Activated CD4-positive, alpha-beta T cell treated with anti-CD3 and anti-CD28 coated beads for 36 hours (primary cell): ENCODE measurements around the gene ZIC1. TPM values are rescaled to one million over a fixed set of nuclear protein-coding genes. Genes with fewer than 3 reads are reported as not detected.

Experiments used
- ATAC-seq: fragments of 200-7000 bp; cut with Tn5 transposase; one replicate; pipeline ENCODE4 v1.10.0; 2021; ENCODE audit warnings: mild to moderate bottlenecking, moderate library complexity
- CTCF ChIA-PET: fragments of 350-600 bp; sonication (Branson Sonifier 250); formaldehyde crosslinking; loops from one replicate; lab custom pipeline; 2021; ENCODE audit warnings: antibody characterized with exemption; lab: Charles Lee
- POLR2A ChIA-PET: fragments of 350-600 bp; sonication (Branson Sonifier 250); formaldehyde crosslinking; loops from one replicate; lab custom pipeline; 2021; ENCODE audit warnings: antibody characterized with exemption, inconsistent platforms; lab: Charles Lee
- DNase-seq: peaks from one replicate; pipeline ENCODE4 v3.0.0-alpha.2; 2020
- H3K27ac Mint-ChIP-seq: one replicate; pipeline ENCODE4 v1.8.0; 2021; ENCODE audit warnings: mixed read lengths
- H3K27me3 Mint-ChIP-seq: one replicate; pipeline ENCODE4 v1.8.0; 2021; ENCODE audit warnings: mixed read lengths
- H3K36me3 Mint-ChIP-seq: one replicate; pipeline ENCODE4 v1.8.0; 2021; ENCODE audit warnings: low read depth, mixed read lengths
- H3K4me1 Mint-ChIP-seq: one replicate; pipeline ENCODE4 v1.8.0; 2021; ENCODE audit warnings: mixed read lengths
- H3K4me3 Mint-ChIP-seq: one replicate; pipeline ENCODE4 v1.8.0; 2021; ENCODE audit warnings: mild to moderate bottlenecking, moderate library complexity, mixed read lengths
- H3K9me3 Mint-ChIP-seq: one replicate; pipeline ENCODE4 v1.8.0; 2021; ENCODE audit warnings: low read depth, mixed read lengths
- intact Hi-C, 2 experiments: fragments of 100-400 bp; cut with DNase I in 1 of 2; cut with micrococcal nuclease in 1 of 2; formaldehyde crosslinking; loops; one replicate each; pipeline versions ENCODE4 v1.14.2 to v1.15.1; 2022 to 2024; cut with DNase I, micrococcal nuclease
- total RNA-seq, 2 experiments: library from RNA; stranded (reverse); gene quantifications; one replicate each; pipeline ENCODE4 v1.2.3, GENCODE V29; 2021

ZIC1 gene
- total RNA-seq, 2 experiments from 2014 or later: not detected

DNA sequence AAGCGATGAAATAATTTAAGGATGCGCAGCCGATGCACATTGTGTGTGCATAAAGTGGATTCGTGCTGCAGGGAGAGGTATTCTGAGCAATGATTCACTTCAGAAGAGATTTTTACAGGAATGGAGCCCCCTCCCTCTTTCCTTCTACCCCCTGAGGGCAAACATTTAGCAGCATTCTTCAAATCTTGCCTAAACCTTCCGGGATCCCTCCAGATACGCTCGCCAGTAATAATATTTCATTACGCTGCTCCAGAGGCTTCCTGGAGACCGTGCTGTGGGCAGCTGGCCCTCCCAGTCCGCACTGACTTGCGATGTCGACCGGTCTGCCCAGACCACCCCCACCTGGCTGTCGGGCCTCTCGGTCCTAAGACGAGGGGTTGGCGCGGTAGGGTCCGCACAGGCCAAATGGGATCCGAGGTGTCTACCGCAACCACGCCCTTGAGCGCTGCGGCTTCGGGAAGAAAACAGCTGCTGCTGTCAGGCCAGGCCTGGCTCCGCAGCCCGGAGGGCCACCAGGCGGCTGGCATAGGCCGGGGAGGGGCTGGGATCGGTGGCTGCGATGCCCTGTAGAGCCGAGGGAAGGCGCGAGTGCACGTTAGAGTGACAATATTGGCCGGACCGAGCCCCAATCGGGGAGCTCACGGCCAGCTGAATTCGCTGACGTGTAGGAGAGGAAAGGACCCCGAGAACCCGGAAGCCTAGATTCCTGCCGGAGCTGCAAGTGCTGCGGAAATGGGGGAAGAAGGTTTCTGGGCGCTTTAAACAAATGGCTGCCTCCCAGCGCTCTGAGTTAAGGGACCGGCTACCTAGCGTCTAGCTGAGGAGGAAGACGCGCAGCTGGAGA is 17.2 kb upstream of the ZIC1 start:
- ATAC-seq: no peak
- ChIA-PET POLR2A (no interaction called here), CTCF (interaction anchor here (0.7 kb wide), 1 partner anchor 766 kb away, joined by 4 read pairs; no protein-coding TSS in a partner anchor)
- Mint-ChIP-seq H3K4me3 (no peak overlapping the region), H3K27me3 (peaks cover 78% of the 10 kb centered on the region), H3K9me3 (peaks cover 7% of the 10 kb centered on the region), H3K4me1 (no peaks in the 10 kb centered on the region), H3K27ac (no peak overlapping the region), H3K36me3 (no peaks in the 10 kb centered on the region)
- intact Hi-C loops: loop anchor here in 1 of 2 experiments (1.0 to 5.0 kb wide), 3 partner anchors 20 to 35 kb away; no protein-coding TSS in a partner anchor
- DNase-seq: no peak

DNA sequence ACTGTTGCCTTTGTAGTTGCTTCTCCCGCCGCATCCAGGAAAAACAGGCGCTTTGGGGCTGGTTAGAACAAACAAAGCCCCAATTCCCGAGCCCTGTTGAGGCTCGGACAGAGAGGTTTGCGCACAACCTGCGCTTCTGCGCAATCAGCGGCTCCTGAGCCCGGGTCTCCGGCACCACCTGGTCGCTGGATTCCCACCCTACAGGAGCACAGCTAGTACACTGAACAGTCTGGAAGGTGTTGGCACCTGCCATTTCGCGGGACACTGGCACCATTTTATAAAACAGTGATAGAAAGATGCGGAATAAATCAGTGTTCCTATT is 16.6 kb upstream of the ZIC1 start:
- no peaks in the 10 kb centered on the region for H3K4me1 Mint-ChIP-seq
- peaks cover 78% of the 10 kb centered on the region for H3K27me3 Mint-ChIP-seq
- no peak overlapping the region for H3K27ac Mint-ChIP-seq
- intact Hi-C loops: loop anchor here in 1 of 2 experiments (5.0 kb wide), 1 partner anchor 35 kb away; no protein-coding TSS in a partner anchor
- peaks cover 2% of the 10 kb centered on the region for H3K36me3 Mint-ChIP-seq
- DNase-seq (no peak), ATAC-seq (no peak)
- H3K9me3 Mint-ChIP-seq: peaks cover 7% of the 10 kb centered on the region
- ChIA-PET POLR2A (no interaction called here), CTCF (no interaction called here)
- no peak overlapping the region for H3K4me3 Mint-ChIP-seq

DNA sequence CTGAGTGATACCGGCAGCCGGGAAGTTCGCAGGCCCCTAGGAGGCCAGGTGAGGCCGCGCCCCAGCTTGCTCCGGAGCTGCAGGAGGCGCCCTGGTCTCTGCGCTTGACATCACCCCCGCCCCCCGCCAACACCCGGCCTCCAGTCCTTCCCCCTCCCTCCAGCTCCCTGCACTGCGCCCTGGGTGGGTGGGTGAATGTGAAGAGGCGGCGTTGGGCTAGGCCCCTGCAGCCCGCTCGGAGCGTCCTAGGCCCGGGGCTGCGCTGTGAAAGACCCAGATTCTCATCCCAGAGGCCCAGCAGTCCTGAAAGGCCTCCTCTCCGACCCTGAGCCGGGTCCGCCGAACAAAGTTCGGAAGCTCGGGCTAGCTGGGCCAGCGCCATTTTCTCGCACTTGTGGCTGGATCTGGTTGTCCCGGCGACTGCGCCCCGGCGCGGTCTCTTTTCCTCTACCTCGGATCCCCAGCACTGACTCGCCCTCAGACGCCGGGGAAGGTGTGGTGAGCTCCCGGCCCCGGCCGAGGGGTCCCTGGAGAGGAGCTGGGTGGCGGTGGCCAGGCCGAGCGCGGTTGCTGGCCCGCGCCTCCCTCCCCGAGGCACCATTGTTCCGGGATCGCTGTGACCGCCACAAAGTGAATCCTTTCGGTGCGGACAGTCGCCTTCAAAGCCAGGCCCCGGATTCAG is 15.8 kb upstream of the ZIC1 start:
- no peak for ATAC-seq
- Mint-ChIP-seq H3K4me1 (no peaks in the 10 kb centered on the region), H3K27ac (no peak overlapping the region), H3K36me3 (peaks cover 4% of the 10 kb centered on the region), H3K9me3 (peaks cover 7% of the 10 kb centered on the region), H3K4me3 (no peak overlapping the region), H3K27me3 (peaks cover 79% of the 10 kb centered on the region)
- intact Hi-C loops: loop anchor here in 1 of 2 experiments (5.0 kb wide), 1 partner anchor 36 kb away; no protein-coding TSS in a partner anchor
- ChIA-PET CTCF (no interaction called here), POLR2A (no interaction called here)
- DNase-seq: no peak

DNA sequence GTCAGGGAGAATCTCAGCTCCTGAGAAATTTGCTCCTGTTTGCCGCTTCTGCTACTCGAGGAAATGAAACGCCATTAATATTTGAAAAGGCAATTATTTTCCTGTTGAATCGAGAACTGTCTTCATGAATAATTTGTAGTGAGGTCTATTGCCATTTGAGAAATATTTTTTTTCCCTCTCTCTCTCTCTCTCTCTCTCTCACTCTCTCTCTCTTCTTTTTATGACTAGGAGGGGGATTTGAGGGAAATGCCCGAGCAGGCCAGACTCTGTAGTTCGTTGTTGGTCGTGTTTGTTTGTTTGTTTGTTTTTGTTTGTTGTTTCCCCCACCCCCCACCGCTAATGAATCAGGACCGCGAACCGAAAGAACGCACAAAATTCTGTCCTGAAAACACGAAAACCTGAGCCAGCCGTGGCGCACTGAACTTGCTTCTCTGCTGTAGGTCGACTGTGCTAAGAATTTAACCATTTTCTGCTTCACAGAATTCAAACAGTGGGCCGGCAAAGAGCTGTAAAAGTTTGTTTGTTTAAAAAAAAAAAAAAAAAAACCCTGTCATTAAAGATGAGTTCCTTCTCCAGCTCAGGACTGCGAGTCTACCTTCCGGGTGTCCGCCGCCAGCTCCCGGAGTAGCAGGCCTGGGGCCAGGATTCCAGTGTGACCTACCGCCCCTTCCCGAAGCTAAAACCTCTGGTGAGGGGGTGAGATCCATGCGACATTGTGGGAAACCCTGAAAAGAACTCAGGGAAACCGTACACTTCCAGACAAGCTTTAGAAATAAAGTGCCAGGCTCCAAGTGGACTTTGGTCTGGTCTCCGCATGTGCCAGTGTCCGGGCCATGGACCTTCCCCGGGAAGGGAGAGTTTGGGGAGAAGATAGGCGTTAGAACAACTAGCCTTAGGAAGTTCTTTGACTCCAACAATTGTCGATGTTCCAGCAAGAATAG is 15.0 kb upstream of the ZIC1 start:
- Mint-ChIP-seq H3K4me3 (no peak overlapping the region), H3K4me1 (no peaks in the 10 kb centered on the region), H3K27me3 (peaks cover 74% of the 10 kb centered on the region), H3K9me3 (peaks cover 7% of the 10 kb centered on the region), H3K36me3 (peaks cover 4% of the 10 kb centered on the region), H3K27ac (no peak overlapping the region)
- CTCF ChIA-PET: no interaction called here
- ATAC-seq (no peak), DNase-seq (no peak)
- POLR2A ChIA-PET: no interaction called here
- intact Hi-C loops: loop anchor here in 1 of 2 experiments (2.0 to 5.0 kb wide), 2 partner anchors 15 to 37 kb away; partner anchors contain the start of gene ZIC1

DNA sequence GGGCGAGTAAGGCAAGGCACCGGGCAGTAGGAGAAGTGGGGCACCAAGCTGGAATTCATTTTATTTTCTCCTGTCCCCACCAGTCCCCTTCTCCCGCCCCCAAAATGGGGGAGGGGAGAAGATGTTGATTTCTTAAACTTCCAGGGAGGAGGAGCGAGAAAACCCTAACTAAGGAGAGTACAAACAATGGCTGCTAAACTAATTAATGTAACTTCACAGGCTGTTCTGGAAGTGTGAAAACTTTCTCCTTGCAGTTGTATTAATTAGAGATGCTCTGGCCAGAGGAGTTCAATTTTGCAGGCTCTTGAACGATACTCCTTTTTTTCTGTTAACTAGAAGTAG is 14.3 kb upstream of the ZIC1 start:
- ATAC-seq: no peak
- no peak overlapping the region for H3K4me3 Mint-ChIP-seq
- no peak overlapping the region for H3K27ac Mint-ChIP-seq
- peaks cover 4% of the 10 kb centered on the region for H3K36me3 Mint-ChIP-seq
- DNase-seq: no peak
- peaks cover 7% of the 10 kb centered on the region for H3K9me3 Mint-ChIP-seq
- POLR2A ChIA-PET: no interaction called here
- H3K27me3 Mint-ChIP-seq: peaks cover 74% of the 10 kb centered on the region
- CTCF ChIA-PET: no interaction called here
- no peaks in the 10 kb centered on the region for H3K4me1 Mint-ChIP-seq
- intact Hi-C loops: loop anchor here in 1 of 2 experiments (2.0 to 5.0 kb wide), 2 partner anchors 14 to 38 kb away; partner anchors contain the start of gene ZIC1

DNA sequence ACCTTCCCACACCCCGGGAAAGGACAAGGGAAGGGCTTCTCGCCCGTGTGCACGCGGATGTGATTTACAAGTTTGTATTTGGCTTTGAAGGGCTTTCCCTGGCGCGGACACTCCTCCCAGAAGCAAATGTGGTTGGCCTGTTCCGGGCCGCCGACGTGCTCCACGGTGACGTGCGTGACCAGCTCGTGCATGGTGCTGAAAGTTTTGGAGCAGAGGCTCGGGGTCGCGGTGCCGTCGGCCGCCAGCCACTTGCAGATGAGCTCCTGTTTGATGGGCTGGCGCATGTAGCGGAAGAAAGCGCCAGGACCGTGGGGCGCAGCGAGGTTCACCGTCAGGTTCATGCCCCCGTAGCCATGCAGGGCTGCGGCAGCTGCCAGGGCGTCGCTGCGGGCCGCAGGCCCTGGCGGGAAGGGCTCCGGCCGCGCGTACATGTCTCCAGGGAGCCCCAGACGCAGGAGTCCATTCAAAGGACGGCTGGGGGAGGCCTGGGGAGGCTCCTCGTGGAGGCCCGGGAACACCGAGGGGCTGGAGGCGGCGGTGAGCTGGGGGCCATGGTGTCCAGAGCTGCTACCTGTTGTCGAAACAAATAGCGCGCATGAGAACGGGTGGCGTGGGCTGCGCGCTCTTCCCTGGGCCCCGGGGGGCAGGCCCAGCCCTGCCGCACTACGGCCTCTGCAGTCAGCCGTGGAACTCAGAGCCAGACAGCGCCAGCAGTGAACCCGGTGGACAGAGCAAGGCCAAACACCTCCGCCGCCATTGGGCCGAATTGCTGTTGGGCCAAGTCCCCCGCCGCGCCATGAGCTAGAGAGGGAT is 13.1 kb upstream of the ZIC1 start:
- ATAC-seq (no peak), DNase-seq (no peak)
- Mint-ChIP-seq H3K4me1 (no peaks in the 10 kb centered on the region), H3K27ac (no peak overlapping the region), H3K4me3 (no peak overlapping the region), H3K36me3 (peaks cover 4% of the 10 kb centered on the region), H3K27me3 (peaks cover 68% of the 10 kb centered on the region), H3K9me3 (peaks cover 7% of the 10 kb centered on the region)
- ChIA-PET POLR2A (no interaction called here), CTCF (interaction anchor here (0.7 kb wide), 1 partner anchor 1062 kb away, joined by 3 read pairs; no protein-coding TSS in a partner anchor)
- intact Hi-C loops: loop anchor here in 1 of 2 experiments (2.0 kb wide), 1 partner anchor 13 kb away; the partner anchor contains the start of gene ZIC1

DNA sequence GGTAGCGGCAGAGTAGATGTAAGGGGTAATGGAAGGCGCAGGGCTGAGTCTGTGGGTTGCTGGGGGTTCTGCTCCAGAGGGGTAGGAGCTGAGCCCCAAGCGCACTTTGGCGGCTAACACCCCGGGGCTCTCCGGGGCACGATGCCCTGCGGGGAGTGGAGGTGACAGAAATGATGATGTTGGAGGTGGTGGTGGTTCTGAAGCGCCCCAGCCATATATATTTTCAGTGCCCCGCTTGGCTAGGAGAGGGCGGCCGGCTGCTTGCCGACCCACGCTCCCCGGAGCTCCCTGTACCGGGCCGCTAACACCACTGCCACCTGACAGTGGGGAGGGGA is 12.5 kb upstream of the ZIC1 start:
- CTCF ChIA-PET: interaction anchor here (0.7 kb wide), 1 partner anchor 1062 kb away, joined by 3 read pairs; no protein-coding TSS in a partner anchor
- no peaks in the 10 kb centered on the region for H3K4me1 Mint-ChIP-seq
- DNase-seq (no peak), ATAC-seq (no peak)
- POLR2A ChIA-PET: no interaction called here
- H3K4me3 Mint-ChIP-seq: no peak overlapping the region
- peaks cover 67% of the 10 kb centered on the region for H3K27me3 Mint-ChIP-seq
- intact Hi-C loops: no loop called here
- H3K27ac Mint-ChIP-seq: no peak overlapping the region
- peaks cover 6% of the 10 kb centered on the region for H3K9me3 Mint-ChIP-seq
- peaks cover 4% of the 10 kb centered on the region for H3K36me3 Mint-ChIP-seq

DNA sequence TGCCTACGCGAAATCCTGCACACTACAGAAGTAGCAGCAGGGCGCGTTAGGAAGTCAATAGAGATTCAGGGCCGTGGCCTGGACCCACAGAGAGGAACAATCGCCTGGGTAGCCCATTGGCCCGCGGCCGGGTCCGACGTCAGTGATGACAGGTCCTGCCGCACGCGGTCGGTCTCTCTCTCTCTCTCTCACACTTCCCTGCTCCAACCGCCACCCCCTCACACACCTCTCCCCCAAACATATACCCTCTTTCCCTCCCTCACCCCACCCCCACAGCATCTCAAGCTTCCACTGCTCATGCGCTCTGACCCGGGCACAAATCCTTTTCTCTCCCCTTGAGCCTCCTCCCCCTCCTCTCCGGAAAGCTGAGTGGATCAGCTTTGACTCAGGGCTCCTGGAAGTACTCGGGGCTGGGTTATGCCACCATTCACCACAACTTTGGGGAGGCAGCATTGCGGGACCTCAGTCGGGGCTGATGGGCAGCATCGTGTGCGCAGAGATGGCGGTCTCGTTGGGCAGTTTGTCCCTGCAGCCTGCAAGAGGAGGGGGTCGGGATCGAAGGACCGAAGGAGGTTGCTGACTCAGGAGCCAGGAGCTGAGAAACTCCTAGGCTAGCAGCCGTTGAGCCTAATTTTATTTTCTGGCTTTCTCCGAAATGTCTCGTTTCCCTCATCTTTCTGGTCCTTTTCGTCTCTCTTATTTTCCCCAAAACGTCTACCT is 11.8 kb upstream of the ZIC1 start:
- H3K9me3 Mint-ChIP-seq: peaks cover 3% of the 10 kb centered on the region
- H3K27me3 Mint-ChIP-seq: peaks cover 67% of the 10 kb centered on the region
- H3K4me3 Mint-ChIP-seq: no peak overlapping the region
- H3K4me1 Mint-ChIP-seq: no peaks in the 10 kb centered on the region
- ChIA-PET POLR2A (no interaction called here), CTCF (interaction anchor here (0.6 to 0.7 kb wide), 2 partner anchors 890 to 1061 kb away, joined by 3 read pairs; no protein-coding TSS in a partner anchor)
- no peak for ATAC-seq
- no peak for DNase-seq
- peaks cover 4% of the 10 kb centered on the region for H3K36me3 Mint-ChIP-seq
- intact Hi-C loops: no loop called here
- no peak overlapping the region for H3K27ac Mint-ChIP-seq

DNA sequence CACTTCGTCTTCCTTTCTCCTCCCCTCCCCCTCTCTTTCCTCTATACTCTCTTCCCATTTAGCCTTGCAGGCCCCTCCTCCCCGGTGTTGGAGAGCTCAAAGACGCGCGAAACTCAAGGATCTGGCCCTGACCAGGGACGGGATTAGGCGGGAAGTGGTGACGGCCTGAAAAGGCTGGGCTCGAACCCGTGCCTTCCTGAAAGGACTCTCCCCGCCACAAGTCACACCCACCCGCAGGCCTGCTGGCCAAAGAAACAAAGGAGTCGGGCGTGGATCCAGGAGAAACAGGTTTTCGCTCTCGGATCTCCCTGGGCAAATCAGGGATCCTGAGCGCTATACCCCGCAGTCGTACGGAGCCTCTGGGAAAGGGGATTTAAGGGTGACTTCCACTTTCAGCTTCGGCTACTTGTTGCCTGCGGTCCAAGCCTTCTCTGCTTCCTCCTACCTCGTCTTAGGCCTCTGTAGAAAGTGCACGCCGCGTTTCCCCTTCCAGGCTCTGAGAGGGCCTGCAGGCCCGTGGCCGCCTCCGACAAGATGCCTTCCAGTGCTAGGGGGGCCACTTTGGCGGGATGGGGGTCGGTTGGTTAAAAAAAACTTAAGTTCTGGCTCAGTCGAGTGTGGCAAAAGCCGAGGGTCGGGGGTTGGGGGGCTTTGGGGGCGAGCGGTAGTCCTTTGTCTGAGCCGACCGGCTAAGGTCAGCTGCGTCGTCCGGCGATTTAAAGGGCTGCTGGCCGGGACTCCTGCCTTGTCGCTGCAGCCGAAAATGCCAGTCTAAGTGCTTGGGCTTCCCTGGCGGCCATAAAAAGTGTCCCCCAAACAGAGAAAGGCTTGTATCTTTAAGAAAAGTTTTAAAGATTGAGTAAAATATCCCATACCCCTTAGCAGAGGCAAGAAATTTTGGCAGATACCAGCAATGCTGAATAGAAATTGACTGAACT is 11.0 kb upstream of the ZIC1 start:
- intact Hi-C loops: no loop called here
- Mint-ChIP-seq H3K4me3 (no peak overlapping the region), H3K27ac (no peak overlapping the region), H3K4me1 (no peaks in the 10 kb centered on the region), H3K9me3 (peaks cover 3% of the 10 kb centered on the region), H3K27me3 (peaks cover 64% of the 10 kb centered on the region), H3K36me3 (peaks cover 4% of the 10 kb centered on the region)
- POLR2A ChIA-PET: no interaction called here
- DNase-seq (no peak), ATAC-seq (no peak)
- CTCF ChIA-PET: interaction anchor here (0.6 kb wide), 1 partner anchor 891 kb away, joined by 3 read pairs; no protein-coding TSS in a partner anchor
